GM18508 (cell line): ENCODE results near the gene SYTL3.
"Not testable (repeated sequence)": the region's sequence is repeated elsewhere in the genome, so short reads cannot be mapped to it uniquely, and the experiment has no call there.

Experiments
- ATAC-seq: cut with Tn5 transposase; IDR thresholded peaks from one replicate; pipeline ENCODE4 v1.9.1; 2021; ENCODE audit warnings: moderate number of reproducible peaks; ENCODE audit not compliant: insufficient read depth, unreplicated experiment

SYTL3 gene

GRCh38 chr6:158621694-158622544 lies 27.9 kb upstream of the SYTL3 start:
- ATAC-seq: no peak

DNA sequence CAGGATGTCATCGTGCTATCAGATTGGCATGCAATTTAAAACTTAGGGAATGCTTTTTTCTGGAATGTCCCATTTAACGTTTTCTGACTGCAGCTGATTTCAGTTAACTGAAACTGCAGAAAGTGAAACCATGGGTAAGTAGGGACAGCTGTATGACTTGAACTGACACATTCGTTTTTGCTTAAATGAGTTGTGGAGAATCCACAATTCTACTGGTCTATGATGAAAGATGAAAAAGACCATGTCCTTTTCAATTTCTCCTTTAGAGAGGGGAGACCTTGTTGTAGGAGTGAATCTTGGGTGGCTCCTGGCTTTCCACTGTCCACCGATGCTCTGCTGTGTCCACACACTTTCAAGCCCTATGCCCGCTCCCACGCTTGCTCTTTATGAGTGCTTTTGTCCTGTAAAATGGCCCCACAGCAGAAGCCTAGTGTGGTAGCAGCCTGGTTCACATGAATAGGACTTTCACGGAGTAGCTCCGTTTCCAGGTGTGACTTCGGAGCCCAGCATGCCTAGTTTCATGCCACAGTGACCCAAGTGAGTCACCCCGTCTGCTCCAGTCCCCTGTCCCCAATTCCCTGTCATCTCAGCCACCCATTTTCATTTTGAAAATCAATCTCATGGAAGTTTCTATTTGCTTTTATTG lies 27.2 kb upstream of the SYTL3 start:
- ATAC-seq: no peak

DNA sequence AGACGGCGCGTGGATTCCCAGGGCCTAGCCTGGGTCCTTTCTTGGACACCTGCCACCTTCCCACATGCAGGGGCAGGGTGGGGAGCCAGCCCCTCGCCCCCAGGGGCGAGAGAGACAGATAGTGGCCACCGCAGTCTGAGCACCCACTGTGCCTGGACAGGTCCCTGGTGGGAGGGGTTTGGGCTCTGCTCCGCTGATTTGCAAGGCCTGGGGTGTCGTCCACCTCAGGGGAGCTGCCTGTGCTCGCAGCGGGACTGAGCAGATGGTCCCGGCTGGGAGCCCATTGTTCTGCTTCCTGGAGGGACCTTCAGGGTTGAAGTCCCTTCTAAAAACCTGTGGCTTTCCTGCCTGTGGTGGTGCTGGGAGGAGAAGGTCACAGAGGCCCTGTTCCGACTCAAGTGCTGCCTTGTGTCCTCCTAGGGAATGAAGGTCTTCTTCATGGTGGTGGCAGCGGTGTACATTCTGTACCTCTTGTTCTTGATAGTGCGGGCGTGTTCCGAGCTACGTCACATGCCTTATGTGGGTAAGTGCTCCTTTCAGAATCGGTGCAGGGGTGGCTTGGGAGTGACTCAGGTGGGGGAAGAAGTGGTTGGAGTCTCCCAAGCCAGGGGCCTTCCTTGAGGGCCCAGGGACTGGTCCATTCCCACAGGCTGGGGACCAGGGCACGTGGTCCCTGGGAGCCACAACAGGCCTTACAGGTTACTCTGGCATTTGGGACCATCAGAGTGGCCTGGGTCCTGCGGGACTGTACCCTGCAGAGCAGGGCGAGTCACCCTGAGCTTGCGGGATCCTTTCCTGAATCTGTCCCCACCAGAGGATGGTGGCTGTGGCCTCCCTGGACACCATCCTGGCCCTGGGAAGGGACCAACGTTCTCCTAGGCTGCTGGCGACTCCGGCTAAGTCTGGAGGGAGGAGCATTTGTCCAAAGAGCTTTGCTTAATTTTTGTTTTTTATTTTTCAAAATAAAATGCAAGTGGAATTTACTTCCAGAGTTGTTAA lies 24.9 kb upstream of the SYTL3 start:
- ATAC-seq: no peak

GRCh38 chr6:158625881-158626305 lies 24.0 kb upstream of the SYTL3 start:
- ATAC-seq: no peak

DNA sequence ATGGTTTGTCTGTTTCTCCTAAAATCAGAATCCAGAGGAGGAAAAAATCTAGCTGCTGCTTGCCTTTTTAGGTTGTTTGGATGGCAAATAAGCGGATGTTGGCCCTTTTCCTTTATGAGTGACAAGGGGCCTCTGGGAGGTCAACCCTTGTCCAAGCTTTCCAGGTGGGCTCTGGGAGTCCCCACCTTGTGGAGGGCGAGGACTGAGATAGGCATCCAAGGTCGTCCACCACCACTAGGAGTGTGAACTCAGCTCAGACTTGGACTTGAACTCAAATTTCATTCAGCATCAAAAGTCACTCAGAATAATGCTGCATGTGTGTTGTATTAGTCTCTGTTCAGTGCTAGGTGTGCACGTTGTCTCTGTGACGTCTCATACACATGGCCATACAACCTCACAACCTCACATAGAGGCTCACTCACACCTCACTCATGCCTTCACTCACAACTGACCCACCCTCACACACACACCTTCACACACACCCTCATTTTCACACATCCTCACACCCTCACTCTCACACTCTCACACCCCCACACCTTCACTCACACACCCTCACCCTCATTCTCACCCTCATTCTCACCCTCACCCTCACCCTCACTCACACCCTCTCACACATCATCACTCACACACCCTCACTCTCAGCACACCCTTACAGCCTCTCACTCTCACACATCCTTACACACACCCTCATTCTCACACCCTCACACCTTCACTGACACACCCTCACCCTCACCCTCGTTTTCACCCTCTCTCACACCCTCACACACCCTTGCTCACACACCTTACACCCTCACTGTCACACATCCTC lies 23.3 kb upstream of the SYTL3 start:
- no peak for ATAC-seq

GRCh38 chr6:158627168-158627939 lies 22.5 kb upstream of the SYTL3 start:
- no peak for ATAC-seq

DNA sequence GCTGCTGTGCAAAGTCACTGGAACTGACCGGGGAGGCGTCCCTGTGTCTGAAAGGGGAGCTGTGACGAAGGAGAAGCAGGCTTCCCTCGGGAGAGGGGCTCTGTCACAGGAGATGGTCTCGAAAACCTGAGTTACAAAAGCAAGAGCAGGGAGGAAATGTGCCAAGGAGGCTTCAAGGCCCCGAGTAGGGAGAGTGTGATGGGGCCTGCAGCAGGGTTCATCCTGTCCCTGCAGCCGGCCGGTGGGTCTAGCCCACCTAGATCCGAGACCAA lies 22.0 kb upstream of the SYTL3 start:
- no peak for ATAC-seq

DNA sequence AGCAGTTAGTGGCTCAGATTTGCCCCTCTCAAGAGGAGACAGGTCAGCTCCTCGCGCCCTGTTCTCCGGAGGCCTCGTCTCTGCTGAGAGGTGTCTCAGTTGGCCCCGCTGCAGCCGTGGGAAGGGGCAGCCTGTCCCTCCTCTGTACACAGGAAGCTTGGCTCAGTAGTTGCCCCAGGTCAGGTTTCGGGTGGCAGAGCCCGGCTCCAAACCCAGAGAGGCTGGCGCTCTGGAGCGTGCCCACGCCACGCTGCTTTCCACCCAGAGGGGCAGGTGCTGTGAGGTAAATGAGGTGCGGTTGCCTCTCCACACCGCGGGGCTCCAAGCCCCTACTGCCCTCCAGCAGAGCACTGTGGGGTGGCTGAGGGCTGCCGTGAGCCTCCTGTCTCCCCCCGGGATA lies 21.3 kb upstream of the SYTL3 start:
- ATAC-seq: no peak

GRCh38 chr6:158629367-158630221 lies 20.3 kb upstream of the SYTL3 start:
- no peak for ATAC-seq

- ATAC-seq: no peak
Measured at GRCh38 chr6:158630938-158631616, 18.8 kb upstream of the SYTL3 start.

GRCh38 chr6:158631678-158632537 lies 17.9 kb upstream of the SYTL3 start:
- no peak for ATAC-seq

DNA sequence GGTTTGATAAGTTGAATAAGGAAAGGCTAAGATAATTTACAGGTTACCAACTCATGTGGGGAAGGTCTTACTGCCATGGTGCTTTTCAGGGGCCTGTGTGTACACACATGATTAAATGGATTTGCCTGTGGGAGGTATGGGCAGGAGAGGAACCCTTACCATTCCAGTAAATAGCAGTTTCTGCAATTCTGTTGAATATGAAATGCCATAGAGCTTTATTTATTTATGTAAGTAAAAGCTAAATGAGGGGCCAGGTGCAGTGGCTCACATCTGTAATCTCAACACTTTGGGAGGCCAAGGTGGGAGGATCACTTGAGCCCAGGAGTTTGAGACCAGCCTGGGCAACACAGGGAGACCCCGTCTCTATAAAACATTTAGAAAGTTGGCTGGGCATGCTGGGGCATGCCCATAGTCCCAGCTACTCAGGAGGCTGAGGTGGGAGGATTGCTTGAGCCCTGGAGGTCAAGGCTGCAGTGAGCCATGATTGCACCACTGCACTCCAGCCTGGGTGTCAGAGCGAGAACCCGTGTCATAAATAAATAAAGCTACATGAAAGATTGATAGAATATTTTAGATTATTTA lies 17.2 kb upstream of the SYTL3 start:
- not testable (repeated sequence) for ATAC-seq

DNA sequence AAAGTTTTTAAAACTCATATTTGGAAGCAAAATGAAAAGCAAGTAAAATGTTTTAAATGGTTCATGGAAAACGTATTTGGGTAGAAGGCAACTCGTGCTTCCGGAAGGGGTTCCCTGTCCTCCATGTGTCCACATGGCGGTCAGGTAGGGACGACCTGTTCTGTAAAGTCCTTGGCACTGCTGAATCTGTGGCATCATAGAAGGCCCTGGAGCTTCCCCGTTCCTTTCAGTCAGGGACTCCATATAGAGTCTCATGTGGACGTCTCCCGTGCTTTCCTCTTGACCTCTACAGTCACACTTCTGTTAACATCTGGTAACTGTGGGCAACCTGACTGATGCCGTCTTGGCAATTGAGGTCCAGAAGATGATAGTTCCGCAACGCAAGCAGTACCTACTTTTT lies 16.7 kb upstream of the SYTL3 start:
- ATAC-seq: no peak

DNA sequence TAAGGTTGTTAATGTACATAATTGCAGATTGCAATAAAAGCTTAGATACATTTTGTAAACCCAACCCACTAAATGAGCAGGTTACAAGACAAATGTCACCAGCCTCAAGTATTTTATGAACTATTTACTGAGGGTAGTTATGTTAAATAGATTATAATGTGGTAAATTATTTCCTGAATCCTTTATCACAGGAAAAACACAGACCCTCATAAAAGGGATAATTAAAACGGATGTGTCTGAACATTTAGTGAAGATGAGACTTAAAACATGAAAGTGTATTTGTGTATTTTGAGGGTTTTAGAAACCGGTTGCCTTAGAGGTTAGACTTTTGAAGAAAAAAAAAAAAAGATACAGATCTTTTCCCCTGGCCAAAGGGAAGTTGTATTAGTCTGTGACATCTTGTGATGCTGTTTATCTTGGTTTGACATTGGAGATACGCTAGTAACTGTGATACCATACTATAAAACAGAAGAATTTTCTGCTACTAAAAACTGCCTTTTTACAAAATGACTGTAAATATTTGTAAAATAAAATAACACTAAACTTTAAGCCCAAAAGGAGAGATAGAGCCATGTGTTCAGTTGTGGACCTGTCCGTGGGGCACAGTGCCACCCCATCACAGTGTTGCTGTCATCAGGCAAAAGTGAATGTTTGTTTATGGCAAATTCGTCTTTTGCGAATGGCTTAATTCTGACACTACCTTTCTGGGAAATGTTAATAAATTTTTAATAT lies 15.0 kb upstream of the SYTL3 start:
- ATAC-seq: no peak

DNA sequence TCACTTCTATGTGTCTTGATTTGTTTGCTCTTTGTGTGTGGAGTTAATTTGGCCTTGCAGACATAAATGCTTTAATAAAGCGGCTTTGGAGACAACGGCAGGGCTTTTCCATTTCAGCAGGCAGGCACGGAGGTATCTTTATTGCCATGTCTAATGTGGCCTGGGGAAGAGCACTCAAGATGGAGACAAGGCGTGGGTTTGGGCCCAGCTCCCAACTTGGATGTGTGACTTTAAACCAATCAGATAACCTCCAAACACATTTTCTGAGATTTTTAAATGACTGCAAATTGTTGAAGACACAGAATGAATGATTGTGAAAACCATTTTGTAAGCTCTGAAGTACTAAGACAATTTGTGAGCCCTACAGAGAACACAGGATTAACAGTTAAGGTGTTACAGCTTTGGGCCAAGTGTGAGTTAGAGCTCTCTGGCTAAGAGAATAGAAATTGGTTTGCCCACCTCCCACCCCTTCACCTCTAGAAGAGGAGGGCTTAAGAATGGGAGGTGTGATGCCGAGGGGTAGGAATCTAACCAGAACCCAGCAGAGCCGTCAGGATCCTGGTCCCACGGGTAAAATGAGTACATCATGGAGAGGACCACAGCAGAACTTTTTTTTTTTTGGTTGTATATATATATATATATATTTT lies 14.3 kb upstream of the SYTL3 start:
- ATAC-seq: no peak
